ENCODE results near the gene NAA60.
A peak's percentile ranks its signal among the peaks of the same experiment; 100 is the strongest.

The NAA60 gene

GRCh38 chr16:3443108-3444031, at the start of gene NAA60, which contains the start of gene ZNF597:
Gene NAA60 (plus strand): TSS chr16:3443680. CDS start chr16:3476228, 32,548 bp downstream.
Gene ZNF597 (minus strand): TSS chr16:3443504. CDS start chr16:3443153, 351 bp downstream.
- no peak for DNase-seq

- no peak for DNase-seq
These were observed 43.1 kb upstream of the NAA60 start for GRCh38 chr16:3400446-3400778.

GRCh38 chr16:3400779-3401688, 42.4 kb upstream of the NAA60 start, which contains the start of the genes ZNF174 and ZSCAN32:
Gene ZNF174 (plus strand): TSS chr16:3401215. CDS start chr16:3402005, 790 bp downstream.
Gene ZSCAN32 (minus strand): TSS chr16:3401004. CDS start chr16:3397557, 3,447 bp downstream.
- DNase-seq = peak; percentile 98

GRCh38 chr16:3401719-3402397, 41.6 kb upstream of the NAA60 start:
- DNase-seq = no peak

DNA sequence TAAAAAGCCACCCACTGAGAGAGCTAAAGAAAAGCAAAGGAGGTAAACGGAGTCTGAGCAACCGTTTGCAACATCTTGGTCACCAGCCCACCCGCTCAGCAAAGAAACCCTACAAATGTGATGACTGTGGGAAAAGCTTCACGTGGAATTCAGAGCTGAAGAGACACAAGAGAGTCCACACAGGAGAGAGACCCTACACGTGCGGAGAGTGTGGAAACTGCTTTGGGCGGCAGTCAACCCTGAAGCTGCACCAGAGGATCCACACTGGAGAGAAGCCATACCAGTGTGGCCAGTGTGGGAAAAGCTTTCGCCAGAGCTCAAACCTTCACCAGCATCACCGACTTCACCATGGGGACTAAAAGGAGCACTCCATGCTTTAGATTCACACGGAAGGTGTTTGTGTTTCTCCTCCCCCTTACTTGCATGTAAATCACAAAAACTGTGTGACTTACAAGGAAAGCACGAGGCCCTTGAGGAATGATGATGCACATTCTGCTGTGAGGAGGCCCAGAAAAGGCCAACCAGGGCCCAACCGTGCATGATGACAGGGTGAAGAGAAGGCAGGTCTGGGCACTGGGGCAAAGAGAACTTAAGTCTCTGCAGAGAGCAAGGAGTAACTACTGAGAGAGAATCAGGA, 34.8 kb upstream of the NAA60 start:
- DNase-seq = no peak

- DNase-seq = no peak
These were observed 29.6 kb upstream of the NAA60 start for GRCh38 chr16:3413730-3414379.

GRCh38 chr16:3431779-3432219, 11.7 kb upstream of the NAA60 start:
- no peak for DNase-seq

DNA sequence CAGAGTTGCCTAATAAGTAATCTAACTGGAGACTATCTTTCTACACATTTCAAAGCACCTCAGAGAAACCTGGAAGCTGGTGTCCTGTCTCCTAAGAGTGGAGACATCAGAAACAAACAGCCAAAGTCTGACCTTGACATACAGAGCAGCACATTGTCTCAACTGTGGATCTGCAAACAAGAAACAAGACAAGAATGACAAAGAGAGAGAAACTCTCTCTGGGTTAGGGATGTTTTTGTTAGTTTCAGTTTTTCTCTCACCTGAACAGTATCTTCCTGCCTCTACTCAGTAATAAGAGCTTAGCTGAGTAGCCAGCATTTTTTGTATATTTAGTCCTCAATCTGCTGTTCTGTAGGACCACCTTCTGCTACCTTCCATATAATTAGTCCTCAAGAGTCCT, 9.1 kb upstream of the NAA60 start:
- DNase-seq = no peak

- no peak for DNase-seq
These were observed 3.8 kb upstream of the NAA60 start for GRCh38 chr16:3439637-3440036.

DNA sequence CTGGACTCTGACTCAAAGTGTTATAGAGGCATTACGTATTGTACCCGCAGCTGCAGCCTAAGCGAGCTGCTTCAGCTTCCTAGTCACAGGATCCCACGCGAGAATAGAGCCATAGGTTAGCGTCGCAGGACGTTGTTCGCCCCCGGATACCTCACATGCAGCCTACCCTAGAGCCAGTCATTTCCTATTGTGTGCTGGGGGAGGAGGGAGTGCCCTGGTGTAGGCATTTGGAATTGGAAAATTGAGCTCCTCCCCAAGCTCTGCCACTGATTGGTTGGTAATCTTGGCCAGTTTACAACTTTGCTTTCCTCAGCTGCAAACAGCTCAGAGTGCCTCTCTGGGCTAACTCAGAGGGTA, 530 bp downstream of the NAA60 start:
- no peak for DNase-seq

DNA sequence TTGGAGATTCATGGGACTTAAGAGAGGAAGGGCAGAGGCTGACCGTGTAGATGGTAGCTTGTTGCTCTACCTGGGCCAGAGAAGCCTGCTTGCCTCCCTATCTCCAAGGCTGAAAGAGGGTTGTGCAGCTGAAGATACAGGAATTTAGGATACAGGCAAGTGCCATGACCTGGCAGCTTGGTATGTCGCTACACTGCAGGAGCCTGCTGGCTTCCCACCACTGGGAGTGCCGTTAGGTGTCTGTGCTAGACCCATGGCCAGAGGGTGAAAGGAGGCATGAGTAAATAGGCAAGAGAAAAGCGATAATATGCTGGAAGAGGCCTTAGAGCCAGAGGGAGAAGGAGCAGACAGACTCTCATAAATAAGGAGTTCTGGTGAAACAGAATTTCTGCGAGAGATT, 10.6 kb downstream of the NAA60 start:
- DNase-seq = no peak

GRCh38 chr16:3454631-3455147, 11.2 kb downstream of the NAA60 start:
- no peak for DNase-seq

- DNase-seq = no peak
These were observed 14.2 kb downstream of the NAA60 start for GRCh38 chr16:3457434-3458252.

- DNase-seq = no peak
These were observed 14.9 kb downstream of the NAA60 start for GRCh38 chr16:3458278-3458851.

DNA sequence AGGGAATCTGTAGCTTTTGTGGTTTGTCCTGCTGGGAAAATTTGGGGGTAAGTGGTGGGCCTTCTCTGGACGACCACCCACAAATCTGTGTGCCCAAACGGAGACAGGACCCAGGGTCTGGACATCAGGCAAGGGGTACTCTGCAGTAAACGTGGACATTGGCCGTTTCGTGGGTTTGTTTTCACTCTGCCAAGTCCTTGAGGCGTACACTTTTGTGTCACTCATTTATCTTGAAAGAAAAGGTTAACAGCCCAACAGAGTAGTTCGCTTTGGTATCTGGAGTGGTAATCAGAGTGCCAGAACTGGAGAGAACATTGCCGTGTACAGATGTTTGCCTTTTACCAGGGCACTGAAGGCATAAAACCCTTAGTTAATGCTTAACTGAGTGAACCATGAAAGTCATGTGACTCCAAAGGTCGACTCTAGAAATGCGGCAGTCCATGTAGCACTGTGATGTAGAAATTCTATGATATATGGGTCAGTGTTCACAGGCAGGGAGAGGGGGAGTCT, 15.4 kb downstream of the NAA60 start:
- DNase-seq = no peak

- DNase-seq = no peak
These were observed 16.1 kb downstream of the NAA60 start for GRCh38 chr16:3459401-3460090.

- DNase-seq = no peak
These were observed 16.6 kb downstream of the NAA60 start for GRCh38 chr16:3460121-3460520.

DNA sequence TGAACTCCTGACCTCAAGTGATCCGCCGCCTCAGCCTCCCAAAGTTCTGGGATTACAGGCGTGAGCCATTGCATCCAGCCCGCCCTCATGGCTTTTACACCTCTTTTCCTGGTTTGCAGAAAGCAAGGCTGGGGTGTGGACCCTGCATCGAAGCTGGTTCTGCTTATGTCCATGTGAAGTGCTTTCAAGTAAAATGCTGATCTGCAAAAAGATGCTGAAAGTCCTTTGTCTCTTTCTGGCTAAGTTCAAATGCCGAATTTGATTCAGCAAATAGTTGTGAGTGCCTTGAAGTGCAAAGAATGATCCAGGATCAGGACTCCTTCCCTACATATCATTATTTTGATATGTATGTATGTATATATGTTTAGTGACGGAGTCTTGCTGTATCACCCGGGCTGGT, 17.1 kb downstream of the NAA60 start:
- no peak for DNase-seq

DNA sequence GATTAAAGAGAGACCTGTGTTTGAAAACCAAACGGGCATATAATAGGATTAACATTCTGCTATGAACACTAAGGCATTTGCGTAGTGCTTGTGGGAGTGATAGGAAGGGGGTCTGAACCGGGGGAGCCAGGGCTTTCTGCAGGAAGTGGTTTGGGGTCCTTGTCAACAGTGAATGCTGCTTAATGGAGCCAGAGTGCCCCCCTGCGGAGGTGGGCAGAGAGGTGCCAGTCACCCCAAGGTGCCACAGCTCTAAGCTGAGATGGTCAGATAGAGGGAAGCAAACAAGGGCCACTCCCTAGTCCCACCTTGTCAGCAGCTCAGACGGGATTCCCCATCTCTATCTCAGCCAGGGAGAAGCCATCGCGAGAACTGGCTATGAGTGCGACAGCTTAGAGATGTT, 17.7 kb downstream of the NAA60 start:
- no peak for DNase-seq

Data from cortex of kidney (tissue), 1 donor.